Measurements from ENCODE around the gene INO80E. TPM values are rescaled to one million over a fixed set of nuclear protein-coding genes. Genes with fewer than 3 reads are reported as not detected.

INO80E gene
- total RNA-seq, 1 donor from 2014 or later: 93.6 TPM

GRCh38 chr16:29996766-29997250 lies 767 bp downstream of the INO80E start:
- H3K27ac Mint-ChIP-seq: peak overlapping the region; percentile 97
- peaks cover 29% of the 10 kb centered on the region for H3K4me1 Mint-ChIP-seq
- intact Hi-C loops (cut with micrococcal nuclease): loop anchor here (1.0 to 5.0 kb wide), 8 partner anchors 35 to 1175 kb away; partner anchors contain the start of genes ALDOA, ATXN2L, CDIPT and FBXL19
- H3K4me3 Mint-ChIP-seq: peak overlapping the region; percentile 98
- ChIA-PET POLR2A (interaction anchor here (0.5 to 2.2 kb wide), 7 partner anchors 8 to 614 kb away, joined by 3 to 11 read pairs (median 5); partner anchors contain the start of genes ALDOA, KCTD13, TAOK2 and ZNF689), CTCF (interaction anchor here (1.4 kb wide), 1 partner anchor 132 kb away, joined by 4 read pairs; no protein-coding TSS in a partner anchor)
- peaks cover 61% of the 10 kb centered on the region for H3K36me3 Mint-ChIP-seq (ENCODE audit: low read depth)
- H3K9me3 Mint-ChIP-seq: no peaks in the 10 kb centered on the region
- DNase-seq: no peak
- no peak for ATAC-seq (ENCODE audit: low read depth)
- no peaks in the 10 kb centered on the region for H3K27me3 Mint-ChIP-seq
- no peak for TF ChIP-seq CTCF (IDR thresholded peaks at IDR 0.05)

- POLR2A ChIA-PET: interaction anchor here (0.6 kb wide), 1 partner anchor 50 kb away, joined by 3 read pairs; no protein-coding TSS in a partner anchor
- H3K27me3 Mint-ChIP-seq: no peaks in the 10 kb centered on the region
These were observed 3.6 kb downstream of the INO80E start for GRCh38 chr16:29999605-30000004.

GRCh38 chr16:30000735-30001631 lies 4.9 kb downstream of the INO80E start:
- POLR2A ChIA-PET: no interaction called here
- H3K27ac Mint-ChIP-seq: no peak overlapping the region
- DNase-seq: no peak
- CTCF ChIA-PET: interaction anchor here (0.9 kb wide), 1 partner anchor 310 kb away, joined by 3 read pairs; no protein-coding TSS in a partner anchor
- H3K9me3 Mint-ChIP-seq: no peaks in the 10 kb centered on the region
- H3K36me3 Mint-ChIP-seq (ENCODE audit: low read depth): peaks cover 55% of the 10 kb centered on the region
- H3K4me1 Mint-ChIP-seq: peaks cover 22% of the 10 kb centered on the region
- no peaks in the 10 kb centered on the region for H3K27me3 Mint-ChIP-seq
- intact Hi-C loops (cut with micrococcal nuclease): no loop called here
- no peak for ATAC-seq (ENCODE audit: low read depth)
- TF ChIP-seq CTCF (IDR thresholded peaks at IDR 0.05): no peak
- H3K4me3 Mint-ChIP-seq: no peak overlapping the region

More at GRCh38 chr16:29999605-30000004, 3.6 kb downstream of the INO80E start:
- ATAC-seq (ENCODE audit: low read depth): no peak
- no peaks in the 10 kb centered on the region for H3K9me3 Mint-ChIP-seq
- CTCF ChIA-PET: no interaction called here
- H3K4me3 Mint-ChIP-seq: no peak overlapping the region
- H3K27ac Mint-ChIP-seq: no peak overlapping the region
- no peak for TF ChIP-seq CTCF (IDR thresholded peaks at IDR 0.05)
- DNase-seq: no peak
- peaks cover 25% of the 10 kb centered on the region for H3K4me1 Mint-ChIP-seq
- intact Hi-C loops (cut with micrococcal nuclease): loop anchor here (5.0 kb wide), 2 partner anchors 93 to 1177 kb away; partner anchors contain the start of genes ATXN2L and TBX6
- peaks cover 66% of the 10 kb centered on the region for H3K36me3 Mint-ChIP-seq (ENCODE audit: low read depth)

GRCh38 chr16:30002614-30003346 lies 6.7 kb downstream of the INO80E start:
- intact Hi-C loops (cut with micrococcal nuclease): no loop called here
- no peaks in the 10 kb centered on the region for H3K27me3 Mint-ChIP-seq
- CTCF ChIA-PET: no interaction called here
- peaks cover 45% of the 10 kb centered on the region for H3K36me3 Mint-ChIP-seq (ENCODE audit: low read depth)
- H3K9me3 Mint-ChIP-seq: no peaks in the 10 kb centered on the region
- no peak overlapping the region for H3K27ac Mint-ChIP-seq
- no peak for ATAC-seq (ENCODE audit: low read depth)
- TF ChIP-seq CTCF (IDR thresholded peaks at IDR 0.05): no peak
- H3K4me1 Mint-ChIP-seq: peaks cover 9% of the 10 kb centered on the region
- H3K4me3 Mint-ChIP-seq: no peak overlapping the region
- no peak for DNase-seq
- POLR2A ChIA-PET: interaction anchor here (0.6 kb wide), 3 partner anchors 351 to 1050 kb away, joined by 3 to 7 read pairs (median 3); no protein-coding TSS in a partner anchor

Measured in activated B cell treated with CpG ODN at 0.5 μM for 24 hours (primary cell).